ENCODE results near the gene NPDC1.

NPDC1 gene

GRCh38 chr9:137021979-137022661 is 23.9 kb downstream of the NPDC1 start:
- Histone ChIP-seq H3K4me2 (no peak overlapping the region), H3K4me1 (ENCODE audit: low read depth, poor library complexity, severe bottlenecking) (peaks cover 4% of the 10 kb centered on the region), H3K36me3 (ENCODE audit: insufficient read depth) (no peaks in the 10 kb centered on the region), H2AFZ (ENCODE audit: low read depth) (no peak overlapping the region), H3K79me2 (ENCODE audit: insufficient read depth, low read depth) (no peaks in the 10 kb centered on the region), H3K27me3 (ENCODE audit: insufficient read depth, low read depth) (peaks cover 8% of the 10 kb centered on the region; the same call in 1 of the 2 replicates), H3K4me3 (IDR thresholded peaks at IDR 0.05; ENCODE audit: insufficient read depth, low read depth, low read length) (no peak overlapping the region), H3K9ac (no peak overlapping the region), H3K27ac (no peak overlapping the region), H4K20me1 (ENCODE audit: insufficient read depth) (no peaks in the 10 kb centered on the region)
- TF ChIP-seq CTCF (conservative IDR thresholded peaks at IDR 0.05; ENCODE audit: low read depth, low read length): no peak

- Histone ChIP-seq H3K79me2 (ENCODE audit: insufficient read depth, low read depth) (no peaks in the 10 kb centered on the region), H3K27me3 (ENCODE audit: insufficient read depth, low read depth) (peaks cover 5% of the 10 kb centered on the region; the same call in 1 of the 2 replicates), H3K9ac (no peak overlapping the region), H3K4me2 (no peak overlapping the region), H3K27ac (no peak overlapping the region), H4K20me1 (ENCODE audit: insufficient read depth) (no peaks in the 10 kb centered on the region), H2AFZ (ENCODE audit: low read depth) (no peak overlapping the region), H3K36me3 (ENCODE audit: insufficient read depth) (no peaks in the 10 kb centered on the region), H3K4me1 (ENCODE audit: low read depth, poor library complexity, severe bottlenecking) (peaks cover 4% of the 10 kb centered on the region), H3K4me3 (IDR thresholded peaks at IDR 0.05; ENCODE audit: insufficient read depth, low read depth, low read length) (no peak overlapping the region)
- no peak for TF ChIP-seq CTCF (conservative IDR thresholded peaks at IDR 0.05; ENCODE audit: low read depth, low read length)
Measured at GRCh38 chr9:137021568-137021978, 24.4 kb downstream of the NPDC1 start.

GRCh38 chr9:137020771-137021567 is 25.0 kb downstream of the NPDC1 start:
- H3K27ac ChIP-seq: no peak overlapping the region

More at GRCh38 chr9:137020771-137021567, 25.0 kb downstream of the NPDC1 start:
- no peak overlapping the region for H3K9ac ChIP-seq
- peaks cover 4% of the 10 kb centered on the region for H3K4me1 ChIP-seq (ENCODE audit: low read depth, poor library complexity, severe bottlenecking)
- H4K20me1 ChIP-seq (ENCODE audit: insufficient read depth): no peaks in the 10 kb centered on the region
- no peaks in the 10 kb centered on the region for H3K36me3 ChIP-seq (ENCODE audit: insufficient read depth)
- H3K79me2 ChIP-seq (ENCODE audit: insufficient read depth, low read depth): no peaks in the 10 kb centered on the region
- no peak overlapping the region for H2AFZ ChIP-seq (ENCODE audit: low read depth)
- H3K27me3 ChIP-seq (ENCODE audit: insufficient read depth, low read depth): peaks cover 5% of the 10 kb centered on the region; the same call in 1 of the 2 replicates
- H3K4me2 ChIP-seq: no peak overlapping the region
- no peak for TF ChIP-seq CTCF (conservative IDR thresholded peaks at IDR 0.05; ENCODE audit: low read depth, low read length)
- no peak overlapping the region for H3K4me3 ChIP-seq (IDR thresholded peaks at IDR 0.05; ENCODE audit: insufficient read depth, low read depth, low read length)
